ENCODE data around the gene FHOD3. TPM values are rescaled to one million over a fixed set of nuclear protein-coding genes. Genes with fewer than 3 reads are reported as not detected.

FHOD3 gene
- polyA plus RNA-seq, 2 of the 4 experiments (the other 2 are of a cell fraction), result 2.5 to 3.6 TPM

DNA sequence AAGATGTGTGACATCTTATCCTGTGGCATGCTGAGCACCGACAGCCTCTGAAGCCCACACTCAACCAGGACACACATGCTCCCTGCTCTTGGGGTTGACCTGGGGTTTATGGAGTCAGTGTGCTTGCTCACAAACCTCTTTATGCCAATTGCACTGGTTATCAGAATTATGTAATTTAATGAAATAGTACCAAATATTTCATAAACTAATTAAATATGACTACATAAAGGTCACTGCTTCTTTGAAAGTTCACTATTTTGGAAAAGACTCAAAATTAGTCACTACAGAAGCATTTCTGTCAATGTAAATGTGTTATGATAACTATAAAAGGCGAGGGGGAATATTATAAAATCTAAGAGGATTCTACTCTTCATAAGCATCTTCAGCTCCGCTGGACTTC, 76.7 kb downstream of the FHOD3 start:
- POLR2A ChIA-PET, result no interaction called here
- Histone ChIP-seq H3K27ac (no peak overlapping the region), H3K4me2 (no peak overlapping the region), H3K9me3 (no peaks in the 10 kb centered on the region), H3K4me3 (no peak overlapping the region), H3K4me1 (no peaks in the 10 kb centered on the region)
- ATAC-seq (no peak), FAIRE-seq (no peak), DNase-seq (ENCODE audit: low read depth in 1 of 2, low spot score in 1 of 2) (no peak)
- CTCF ChIA-PET, result no interaction called here
- TF ChIP-seq, protein P1, sequence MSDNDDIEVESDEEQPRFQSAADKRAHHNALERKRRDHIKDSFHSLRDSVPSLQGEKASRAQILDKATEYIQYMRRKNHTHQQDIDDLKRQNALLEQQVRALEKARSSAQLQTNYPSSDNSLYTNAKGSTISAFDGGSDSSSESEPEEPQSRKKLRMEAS (IDR thresholded peaks at IDR 0.05), result no peak
- TF ChIP-seq HOXB13 (CRISPR knock-in tag; IDR thresholded peaks at IDR 0.05; ENCODE audit: low read depth) (no peak), KDM5A (IDR thresholded peaks at IDR 0.05) (no peak), ESRRA (IDR thresholded peaks at IDR 0.05; ENCODE audit: borderline replicate concordance, low read length) (no peak), ZSCAN20 (CRISPR knock-in tag; IDR thresholded peaks at IDR 0.05) (no peak), TP53 (CRISPR knock-in tag; IDR thresholded peaks at IDR 0.05) (no peak), MAZ (IDR thresholded peaks at IDR 0.05; ENCODE audit: borderline replicate concordance, low read depth, low read length) (no peak), NFE2L2 (conservative IDR thresholded peaks at IDR 0.05; ENCODE audit: low read length) (no peak), CEBPB (IDR thresholded peaks at IDR 0.05) (no peak), POLR2A (IDR thresholded peaks at IDR 0.05; ENCODE audit: low read length) (no peak), HDAC2 (IDR thresholded peaks at IDR 0.05) (no peak), PHF8 (IDR thresholded peaks at IDR 0.05; ENCODE audit: borderline replicate concordance, low read depth) (no peak)
- TF ChIP-seq, protein P2, sequence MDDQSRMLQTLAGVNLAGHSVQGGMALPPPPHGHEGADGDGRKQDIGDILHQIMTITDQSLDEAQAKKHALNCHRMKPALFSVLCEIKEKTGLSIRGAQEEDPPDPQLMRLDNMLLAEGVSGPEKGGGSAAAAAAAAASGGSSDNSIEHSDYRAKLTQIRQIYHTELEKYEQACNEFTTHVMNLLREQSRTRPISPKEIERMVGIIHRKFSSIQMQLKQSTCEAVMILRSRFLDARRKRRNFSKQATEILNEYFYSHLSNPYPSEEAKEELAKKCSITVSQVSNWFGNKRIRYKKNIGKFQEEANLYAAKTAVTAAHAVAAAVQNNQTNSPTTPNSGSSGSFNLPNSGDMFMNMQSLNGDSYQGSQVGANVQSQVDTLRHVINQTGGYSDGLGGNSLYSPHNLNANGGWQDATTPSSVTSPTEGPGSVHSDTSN (IDR thresholded peaks at IDR 0.05), result no peak
- TF ChIP-seq, protein P3, sequence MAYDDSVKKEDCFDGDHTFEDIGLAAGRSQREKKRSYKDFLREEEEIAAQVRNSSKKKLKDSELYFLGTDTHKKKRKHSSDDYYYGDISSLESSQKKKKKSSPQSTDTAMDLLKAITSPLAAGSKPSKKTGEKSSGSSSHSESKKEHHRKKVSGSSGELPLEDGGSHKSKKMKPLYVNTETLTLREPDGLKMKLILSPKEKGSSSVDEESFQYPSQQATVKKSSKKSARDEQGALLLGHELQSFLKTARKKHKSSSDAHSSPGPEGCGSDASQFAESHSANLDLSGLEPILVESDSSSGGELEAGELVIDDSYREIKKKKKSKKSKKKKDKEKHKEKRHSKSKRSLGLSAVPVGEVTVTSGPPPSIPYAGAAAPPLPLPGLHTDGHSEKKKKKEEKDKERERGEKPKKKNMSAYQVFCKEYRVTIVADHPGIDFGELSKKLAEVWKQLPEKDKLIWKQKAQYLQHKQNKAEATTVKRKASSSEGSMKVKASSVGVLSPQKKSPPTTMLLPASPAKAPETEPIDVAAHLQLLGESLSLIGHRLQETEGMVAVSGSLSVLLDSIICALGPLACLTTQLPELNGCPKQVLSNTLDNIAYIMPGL (CRISPR knock-in tag; IDR thresholded peaks at IDR 0.05; ENCODE audit: borderline replicate concordance), result no peak
- TF ChIP-seq, protein P4, sequence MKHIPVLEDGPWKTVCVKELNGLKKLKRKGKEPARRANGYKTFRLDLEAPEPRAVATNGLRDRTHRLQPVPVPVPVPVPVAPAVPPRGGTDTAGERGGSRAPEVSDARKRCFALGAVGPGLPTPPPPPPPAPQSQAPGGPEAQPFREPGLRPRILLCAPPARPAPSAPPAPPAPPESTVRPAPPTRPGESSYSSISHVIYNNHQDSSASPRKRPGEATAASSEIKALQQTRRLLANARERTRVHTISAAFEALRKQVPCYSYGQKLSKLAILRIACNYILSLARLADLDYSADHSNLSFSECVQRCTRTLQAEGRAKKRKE (CRISPR knock-in tag; IDR thresholded peaks at IDR 0.05; ENCODE audit: low read depth), result no peak
- 34% methylated on average over 3 of the region's 3 CpGs for WGBS (ENCODE audit: missing lambda C conversion rate)

DNA sequence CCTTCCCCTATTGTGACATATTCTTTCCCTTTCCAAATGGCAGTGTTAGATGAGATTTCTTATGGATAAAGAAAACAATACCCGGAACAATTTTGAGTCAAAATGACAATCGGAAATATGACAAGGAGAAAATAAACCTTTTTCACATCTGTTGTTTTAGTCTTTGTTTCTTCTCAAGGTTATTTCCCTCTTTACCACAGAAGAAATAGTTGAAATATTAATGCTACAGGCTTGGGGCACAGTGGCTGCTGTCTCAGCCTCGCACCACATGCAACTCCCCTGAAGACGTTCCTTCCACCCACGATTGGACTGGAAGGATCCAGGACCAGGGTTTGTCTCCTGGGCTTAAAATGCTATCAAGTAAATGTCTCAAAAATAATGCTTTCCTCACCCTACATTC, 77.6 kb downstream of the FHOD3 start:
- CTCF ChIA-PET, result no interaction called here
- no peak for FAIRE-seq
- H3K4me3 ChIP-seq, result no peak overlapping the region
- H3K9me3 ChIP-seq, result no peaks in the 10 kb centered on the region
- TF ChIP-seq, protein P5, sequence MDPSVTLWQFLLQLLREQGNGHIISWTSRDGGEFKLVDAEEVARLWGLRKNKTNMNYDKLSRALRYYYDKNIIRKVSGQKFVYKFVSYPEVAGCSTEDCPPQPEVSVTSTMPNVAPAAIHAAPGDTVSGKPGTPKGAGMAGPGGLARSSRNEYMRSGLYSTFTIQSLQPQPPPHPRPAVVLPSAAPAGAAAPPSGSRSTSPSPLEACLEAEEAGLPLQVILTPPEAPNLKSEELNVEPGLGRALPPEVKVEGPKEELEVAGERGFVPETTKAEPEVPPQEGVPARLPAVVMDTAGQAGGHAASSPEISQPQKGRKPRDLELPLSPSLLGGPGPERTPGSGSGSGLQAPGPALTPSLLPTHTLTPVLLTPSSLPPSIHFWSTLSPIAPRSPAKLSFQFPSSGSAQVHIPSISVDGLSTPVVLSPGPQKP (IDR thresholded peaks at IDR 0.05; ENCODE audit: low read depth, low read length), result no peak
- TF ChIP-seq NFE2L2 (conservative IDR thresholded peaks at IDR 0.05; ENCODE audit: low read length) (no peak), TP53 (CRISPR knock-in tag; IDR thresholded peaks at IDR 0.05) (no peak), TFCP2L1 (CRISPR knock-in tag; IDR thresholded peaks at IDR 0.05) (no peak), CHD4 (IDR thresholded peaks at IDR 0.05; ENCODE audit: borderline replicate concordance) (no peak), HOXA7 (CRISPR knock-in tag; IDR thresholded peaks at IDR 0.05) (no peak), PHF8 (IDR thresholded peaks at IDR 0.05; ENCODE audit: borderline replicate concordance, low read depth) (no peak), NR3C1 (IDR thresholded peaks at IDR 0.05) (no peak), EP300 (IDR thresholded peaks at IDR 0.05) (no peak)
- TF ChIP-seq, protein P1 (IDR thresholded peaks at IDR 0.05), result no peak
- TF ChIP-seq, protein P2 (IDR thresholded peaks at IDR 0.05), result no peak
- no peak for DNase-seq (ENCODE audit: low read depth in 1 of 2, low spot score in 1 of 2)
- H3K27ac ChIP-seq, result no peak overlapping the region
- H3K4me1 ChIP-seq, result no peaks in the 10 kb centered on the region
- ATAC-seq, result no peak
- no peak overlapping the region for H3K4me2 ChIP-seq
- POLR2A ChIA-PET, result no interaction called here
- 56% methylated on average over 5 of the region's 5 CpGs for WGBS (ENCODE audit: missing lambda C conversion rate)
